MM.1S (cell line): ENCODE results near the gene MLC1.

ENCODE experiments used
- DNase-seq: peaks from one replicate; pipeline ENCODE4 v3.0.0-alpha.2; 2015
- H2AFZ ChIP-seq: fragments of 300-600 bp; sonication (generic); 2 replicates; pipeline ENCODE4 v1.6.0; 2016; ENCODE audit warnings: antibody characterized with exemption, low read length
- H3F3A ChIP-seq: fragments of 300-600 bp; sonication (generic); 2 replicates; pipeline ENCODE4 v1.6.1; 2016; ENCODE audit warnings: mild to moderate bottlenecking, antibody characterized with exemption, low read length, moderate library complexity, mixed read lengths; ENCODE audit not compliant: insufficient read depth
- H3K27ac ChIP-seq: fragments of 300-600 bp; sonication (generic); 2 replicates; pipeline ENCODE4 v1.5.1; 2016; ENCODE audit warnings: mild to moderate bottlenecking, low read length
- H3K27me3 ChIP-seq: fragments of 300-600 bp; sonication (generic); replicated peaks from 2 replicates; pipeline ENCODE4 v1.6.0; 2016; ENCODE audit warnings: low read length; ENCODE audit not compliant: insufficient read depth
- H3K36me3 ChIP-seq: fragments of 300-600 bp; sonication (generic); replicated peaks from 2 replicates; pipeline ENCODE4 v1.6.1; 2016; ENCODE audit warnings: mild to moderate bottlenecking, low read length, mixed read lengths; ENCODE audit not compliant: insufficient read depth
- H3K4me1 ChIP-seq: fragments of 300-600 bp; sonication (generic); 2 replicates; pipeline ENCODE4 v1.6.1; 2016; ENCODE audit warnings: low read length, mixed read lengths
- H3K4me2 ChIP-seq: fragments of 300-600 bp; sonication (generic); 2 replicates; pipeline ENCODE4 v1.6.0; 2016; ENCODE audit warnings: low read depth, low read length
- H3K4me3 ChIP-seq: fragments of 300-600 bp; sonication (generic); 2 replicates; pipeline ENCODE4 v1.5.1; 2016; ENCODE audit warnings: low read length, mixed read lengths
- H3K79me2 ChIP-seq: fragments of 300-600 bp; sonication (generic); 2 replicates; pipeline ENCODE4 v1.6.1; 2016; ENCODE audit warnings: mixed run types, low read length, mixed read lengths
- H3K9ac ChIP-seq: fragments of 300-600 bp; sonication (generic); 2 replicates; pipeline ENCODE4 v1.6.1; 2016; ENCODE audit warnings: low read length, mixed read lengths
- H3K9me2 ChIP-seq: fragments of 300-600 bp; sonication (generic); replicated peaks from 2 replicates; pipeline ENCODE4 v1.6.1; 2016; ENCODE audit warnings: mild to moderate bottlenecking, low read length, mixed read lengths; ENCODE audit not compliant: insufficient read depth
- H3K9me3 ChIP-seq: fragments of 300-600 bp; sonication (generic); replicated peaks from 2 replicates; pipeline ENCODE4 v1.6.1; 2016; ENCODE audit warnings: mild to moderate bottlenecking, low read length, mixed read lengths; ENCODE audit not compliant: insufficient read depth
- H4K20me1 ChIP-seq: fragments of 300-600 bp; sonication (generic); 2 replicates; pipeline ENCODE4 v1.6.1; 2016; ENCODE audit warnings: mild to moderate bottlenecking, low read length, moderate library complexity, mixed read lengths; ENCODE audit not compliant: insufficient read depth
- EZH2 ChIP-seq: fragments of 300-600 bp; sonication (generic); optimal IDR thresholded peaks from 2 replicates; pipeline ENCODE3; 2017; ENCODE audit warnings: low read depth, mild to moderate bottlenecking, antibody characterized with exemption, low read length, mixed read lengths
- EZH2phosphoT487 ChIP-seq: fragments of 300-600 bp; sonication (generic); IDR thresholded peaks from 2 replicates; pipeline ENCODE4 v1.6.1; 2018; ENCODE audit warnings: antibody characterized with exemption, low read length
- TF ChIP-seq, protein P1 (sequence below): fragments of 300-600 bp; sonication (generic); IDR thresholded peaks from 2 replicates; pipeline ENCODE4 v1.5.1; 2016; ENCODE audit warnings: antibody characterized with exemption, low read length, mixed read lengths

Gene MLC1

DNA sequence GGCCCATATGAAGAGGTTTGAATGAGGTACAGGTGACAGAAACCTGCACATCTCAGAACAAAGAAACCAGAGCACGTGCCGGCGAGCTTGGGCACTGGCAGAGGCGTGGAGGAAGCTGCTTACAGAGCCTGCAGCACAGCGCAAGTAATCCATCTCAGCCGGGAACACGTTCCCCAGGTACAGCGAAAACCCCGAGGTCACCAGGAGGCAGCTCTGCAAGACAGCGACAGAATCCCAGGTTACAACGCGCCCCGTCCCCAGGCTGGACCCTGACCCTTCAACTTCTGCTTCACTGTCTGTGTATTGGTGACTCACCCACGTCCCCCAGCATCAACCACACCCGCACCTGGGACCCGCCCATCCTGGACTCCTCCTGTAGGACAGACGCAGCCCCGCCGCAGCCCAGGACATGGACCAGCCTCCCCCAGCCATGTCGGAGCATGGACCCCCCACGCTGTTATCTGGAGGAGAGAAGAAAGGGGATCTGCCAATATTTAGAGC, 2.2 kb downstream of the MLC1 start:
- H3K4me3 ChIP-seq = no peak overlapping the region
- H3K36me3 ChIP-seq = no peaks in the 10 kb centered on the region
- peaks cover 49% of the 10 kb centered on the region for H3K27me3 ChIP-seq
- H3K9me2 ChIP-seq = no peaks in the 10 kb centered on the region
- peak overlapping the region; percentile 27; the same call in 1 of the 2 replicates for H3K4me2 ChIP-seq
- H3K9ac ChIP-seq = no peak overlapping the region
- no peaks in the 10 kb centered on the region for H3K9me3 ChIP-seq
- H3K27ac ChIP-seq = no peak overlapping the region
- H3K4me1 ChIP-seq = peaks cover 4% of the 10 kb centered on the region; the same call in 1 of the 2 replicates
- no peaks in the 10 kb centered on the region for H3F3A ChIP-seq
- peak; percentile 71 for DNase-seq
- no peaks in the 10 kb centered on the region for H3K79me2 ChIP-seq
- H4K20me1 ChIP-seq = no peaks in the 10 kb centered on the region
- no peak overlapping the region for H2AFZ ChIP-seq
- TF ChIP-seq EZH2 (no peak), EZH2phosphoT487 (no peak)

DNA sequence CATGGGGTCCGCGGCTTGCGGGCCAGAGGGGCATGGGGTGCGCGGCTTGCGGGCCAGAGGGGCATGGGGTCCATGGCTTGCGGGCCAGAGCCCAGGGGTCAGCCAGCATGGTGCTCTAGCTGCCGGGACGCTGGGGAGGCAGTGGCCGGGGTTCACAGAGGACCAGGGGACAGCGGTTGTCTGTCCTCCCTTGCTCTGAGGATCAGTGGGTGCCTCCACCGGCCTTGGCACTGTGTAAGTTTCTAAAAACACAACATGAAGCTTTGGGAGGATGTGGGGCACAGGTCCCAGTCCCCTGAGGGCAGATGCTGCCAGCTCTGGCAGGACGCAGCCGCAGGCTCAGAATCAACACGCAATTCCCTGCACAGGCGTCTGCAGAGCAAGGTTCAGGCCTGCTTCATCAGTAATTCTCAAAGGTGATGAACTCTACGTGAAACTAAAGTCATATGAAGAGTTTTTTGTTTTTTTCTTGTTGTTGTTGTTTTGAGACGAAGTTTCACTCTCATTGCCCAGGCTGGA, 3.0 kb downstream of the MLC1 start:
- Histone ChIP-seq H3K79me2 (no peaks in the 10 kb centered on the region), H3K9me2 (no peaks in the 10 kb centered on the region), H3K4me2 (no peak overlapping the region), H3K4me1 (peaks cover 4% of the 10 kb centered on the region; the same call in 1 of the 2 replicates), H3F3A (no peaks in the 10 kb centered on the region), H3K27ac (no peak overlapping the region), H3K9me3 (no peaks in the 10 kb centered on the region), H3K4me3 (no peak overlapping the region), H4K20me1 (no peaks in the 10 kb centered on the region), H3K9ac (no peak overlapping the region), H2AFZ (no peak overlapping the region), H3K27me3 (peaks cover 48% of the 10 kb centered on the region), H3K36me3 (no peaks in the 10 kb centered on the region)
- no peak for TF ChIP-seq EZH2phosphoT487
- no peak for TF ChIP-seq EZH2
- TF ChIP-seq, protein P1, sequence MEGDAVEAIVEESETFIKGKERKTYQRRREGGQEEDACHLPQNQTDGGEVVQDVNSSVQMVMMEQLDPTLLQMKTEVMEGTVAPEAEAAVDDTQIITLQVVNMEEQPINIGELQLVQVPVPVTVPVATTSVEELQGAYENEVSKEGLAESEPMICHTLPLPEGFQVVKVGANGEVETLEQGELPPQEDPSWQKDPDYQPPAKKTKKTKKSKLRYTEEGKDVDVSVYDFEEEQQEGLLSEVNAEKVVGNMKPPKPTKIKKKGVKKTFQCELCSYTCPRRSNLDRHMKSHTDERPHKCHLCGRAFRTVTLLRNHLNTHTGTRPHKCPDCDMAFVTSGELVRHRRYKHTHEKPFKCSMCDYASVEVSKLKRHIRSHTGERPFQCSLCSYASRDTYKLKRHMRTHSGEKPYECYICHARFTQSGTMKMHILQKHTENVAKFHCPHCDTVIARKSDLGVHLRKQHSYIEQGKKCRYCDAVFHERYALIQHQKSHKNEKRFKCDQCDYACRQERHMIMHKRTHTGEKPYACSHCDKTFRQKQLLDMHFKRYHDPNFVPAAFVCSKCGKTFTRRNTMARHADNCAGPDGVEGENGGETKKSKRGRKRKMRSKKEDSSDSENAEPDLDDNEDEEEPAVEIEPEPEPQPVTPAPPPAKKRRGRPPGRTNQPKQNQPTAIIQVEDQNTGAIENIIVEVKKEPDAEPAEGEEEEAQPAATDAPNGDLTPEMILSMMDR = no peak
- DNase-seq = peak; percentile 44

DNA sequence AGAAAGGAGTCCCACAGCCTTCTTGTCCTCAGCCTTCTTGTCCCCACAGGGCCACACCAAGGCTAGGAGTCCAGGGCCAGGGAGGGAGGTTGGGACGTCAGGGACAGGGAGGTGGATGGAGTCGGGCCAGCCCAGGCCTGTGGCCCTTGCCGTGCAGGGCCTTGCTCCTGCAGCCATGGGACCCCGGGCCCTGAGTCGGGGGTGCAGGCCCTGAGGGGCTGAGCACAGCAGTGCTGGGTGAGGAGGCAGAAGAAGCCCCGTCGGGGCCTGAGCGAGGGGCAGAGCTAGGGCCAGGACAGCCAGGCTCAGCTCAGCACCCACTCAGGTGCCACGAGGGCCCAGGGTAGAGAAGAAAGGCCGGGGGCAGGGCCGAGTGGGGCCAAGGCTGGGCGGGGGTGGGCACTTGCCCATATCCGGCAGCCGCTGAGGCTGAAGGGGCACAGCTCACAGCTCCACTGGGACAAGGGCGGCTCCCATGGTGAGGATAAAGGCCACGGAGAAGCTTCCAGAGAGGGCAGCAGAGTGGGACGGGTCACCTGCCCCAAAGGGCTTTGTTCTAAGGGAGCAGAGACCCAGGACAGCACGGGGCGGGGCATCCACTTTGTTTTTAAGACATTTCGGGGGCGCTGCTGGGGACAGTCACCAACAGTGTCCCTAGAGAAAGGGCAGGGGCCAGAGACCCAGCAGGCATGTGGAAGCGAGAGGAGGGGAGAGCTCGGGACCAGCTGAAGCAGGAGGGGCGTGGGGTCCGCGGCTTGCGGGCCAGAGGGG, 3.6 kb downstream of the MLC1 start:
- H2AFZ ChIP-seq = no peak overlapping the region
- H3K9me3 ChIP-seq = no peaks in the 10 kb centered on the region
- DNase-seq = no peak
- no peaks in the 10 kb centered on the region for H3K36me3 ChIP-seq
- no peak overlapping the region for H3K4me3 ChIP-seq
- H3K27ac ChIP-seq = no peak overlapping the region
- no peaks in the 10 kb centered on the region for H4K20me1 ChIP-seq
- peaks cover 4% of the 10 kb centered on the region; the same call in 1 of the 2 replicates for H3K4me1 ChIP-seq
- H3K4me2 ChIP-seq = no peak overlapping the region
- H3K79me2 ChIP-seq = no peaks in the 10 kb centered on the region
- H3K9ac ChIP-seq = no peak overlapping the region
- H3K9me2 ChIP-seq = no peaks in the 10 kb centered on the region
- no peaks in the 10 kb centered on the region for H3F3A ChIP-seq
- TF ChIP-seq EZH2 (no peak), EZH2phosphoT487 (no peak)
- TF ChIP-seq, protein P1 = no peak
- peaks cover 51% of the 10 kb centered on the region for H3K27me3 ChIP-seq

DNA sequence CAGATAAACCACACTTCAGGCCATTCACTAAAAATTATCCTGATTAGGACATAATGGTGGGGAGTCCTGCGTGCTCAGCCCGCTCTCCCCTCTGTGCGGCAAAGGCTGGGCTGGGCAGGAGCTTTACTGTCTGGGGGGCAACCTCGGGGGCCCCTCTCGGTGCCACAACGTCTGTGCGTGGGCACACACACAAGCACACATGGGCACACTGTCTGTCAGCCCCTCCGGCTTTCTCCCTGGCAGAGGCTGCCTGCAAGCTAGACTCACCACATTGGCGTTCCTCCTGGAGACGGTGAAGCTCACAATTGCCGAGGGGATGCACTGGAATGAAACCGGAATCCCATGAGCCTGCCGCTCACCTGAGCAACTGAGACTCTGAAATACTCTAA, 5.2 kb downstream of the MLC1 start:
- Histone ChIP-seq H3K9ac (no peak overlapping the region), H3K4me2 (no peak overlapping the region), H3K27me3 (peaks cover 65% of the 10 kb centered on the region), H3K4me1 (peaks cover 4% of the 10 kb centered on the region; the same call in 1 of the 2 replicates), H3K36me3 (no peaks in the 10 kb centered on the region), H3K9me2 (no peaks in the 10 kb centered on the region), H3K9me3 (no peaks in the 10 kb centered on the region), H3K79me2 (no peaks in the 10 kb centered on the region), H3F3A (no peaks in the 10 kb centered on the region), H2AFZ (no peak overlapping the region), H3K4me3 (no peak overlapping the region), H4K20me1 (no peaks in the 10 kb centered on the region), H3K27ac (no peak overlapping the region)
- no peak for TF ChIP-seq EZH2
- TF ChIP-seq, protein P1 = no peak
- no peak for TF ChIP-seq EZH2phosphoT487
- DNase-seq = no peak
